ENCODE data around the gene MAPK9.

GRCh38 chr5:180235846-180236245 lies 56.0 kb downstream of the MAPK9 start:
- TF ChIP-seq POLR2AphosphoS5 (IDR thresholded peaks at IDR 0.05; ENCODE audit: low read depth, low read length) (no peak), SIN3A (IDR thresholded peaks at IDR 0.05; ENCODE audit: borderline replicate concordance, insufficient read depth, low read length) (no peak), FOXP2 (optimal IDR thresholded peaks at IDR 0.05; ENCODE audit: borderline replicate concordance, extremely low read depth, extremely low read length, insufficient read depth) (no peak), REST (IDR thresholded peaks at IDR 0.05; ENCODE audit: insufficient read depth in 1 of 2, low read depth in 2 of 2, low read length in 2 of 2) (no peak)

Measured in PFSK-1 (cell line).